ENCODE results near the gene PLEKHG5. TPM values are rescaled to one million over a fixed set of nuclear protein-coding genes. Genes with fewer than 3 reads are reported as not detected.
"Not testable (repeated sequence)": the region's sequence is repeated elsewhere in the genome, so short reads cannot be mapped to it uniquely, and the experiment has no call there.

Gene PLEKHG5
- total RNA-seq, 1 experiment from 2014 or later, result 1.6 TPM

- Histone ChIP-seq H3K4me1 (replicated peaks) (no peaks in the 10 kb centered on the region), H3K27ac (no peak overlapping the region), H3K36me3 (no peaks in the 10 kb centered on the region), H3K27me3 (replicated peaks) (peaks cover 5% of the 10 kb centered on the region), H3K9me3 (replicated peaks) (no peaks in the 10 kb centered on the region), H3K4me3 (no peak overlapping the region)
- DNase-seq (ENCODE audit: low read depth in 1 of 2, low spot score in 2 of 2), result peak; percentile 42 to 68
Measured at GRCh38 chr1:6438047-6438525, 53.4 kb downstream of the PLEKHG5 start.

DNA sequence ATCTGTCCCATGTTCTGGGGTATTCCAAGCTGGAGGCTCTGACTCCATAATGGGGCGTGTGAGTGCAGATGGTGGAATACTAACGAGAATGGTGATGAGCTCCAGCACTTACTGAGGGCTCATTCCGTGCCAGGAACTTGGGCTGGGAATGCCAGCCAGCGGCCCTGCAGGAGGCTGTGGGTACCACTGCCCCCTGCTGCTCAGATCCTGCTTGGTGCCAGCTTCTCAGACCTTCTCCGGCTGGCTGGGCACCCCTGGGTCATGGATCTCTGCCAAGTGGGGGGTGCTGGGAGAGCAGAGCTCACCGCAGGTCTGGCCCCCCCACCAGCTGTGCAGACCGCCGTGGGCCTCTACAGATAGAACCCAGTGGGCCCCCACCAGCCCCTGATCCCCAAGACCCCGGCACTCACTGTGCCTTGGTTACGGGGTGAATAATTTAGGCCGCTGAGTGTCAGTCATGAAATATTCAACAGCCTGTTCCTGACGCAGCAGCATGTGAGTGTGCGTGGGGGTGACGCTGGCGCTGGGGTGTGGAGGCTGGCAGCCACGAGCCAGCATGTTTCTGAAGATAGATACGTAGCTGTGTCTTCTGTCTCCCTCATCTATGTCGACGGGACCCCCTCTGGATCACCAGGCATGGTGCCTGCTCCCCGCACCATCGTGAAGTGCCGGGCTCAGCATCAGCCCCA lies 54.3 kb downstream of the PLEKHG5 start:
- not testable (repeated sequence) for H3K4me1 ChIP-seq (replicated peaks); H3K27me3 ChIP-seq (replicated peaks); H3K4me3 ChIP-seq; H3K9me3 ChIP-seq (replicated peaks); H3K36me3 ChIP-seq; DNase-seq (ENCODE audit: low read depth in 1 of 2, low spot score in 2 of 2); H3K27ac ChIP-seq

- not testable (repeated sequence) for H3K27ac ChIP-seq; H3K9me3 ChIP-seq (replicated peaks); H3K4me3 ChIP-seq; H3K36me3 ChIP-seq; DNase-seq (ENCODE audit: low read depth in 1 of 2, low spot score in 2 of 2); H3K27me3 ChIP-seq (replicated peaks); H3K4me1 ChIP-seq (replicated peaks)
Measured at GRCh38 chr1:6436277-6436676, 55.2 kb downstream of the PLEKHG5 start.

DNA sequence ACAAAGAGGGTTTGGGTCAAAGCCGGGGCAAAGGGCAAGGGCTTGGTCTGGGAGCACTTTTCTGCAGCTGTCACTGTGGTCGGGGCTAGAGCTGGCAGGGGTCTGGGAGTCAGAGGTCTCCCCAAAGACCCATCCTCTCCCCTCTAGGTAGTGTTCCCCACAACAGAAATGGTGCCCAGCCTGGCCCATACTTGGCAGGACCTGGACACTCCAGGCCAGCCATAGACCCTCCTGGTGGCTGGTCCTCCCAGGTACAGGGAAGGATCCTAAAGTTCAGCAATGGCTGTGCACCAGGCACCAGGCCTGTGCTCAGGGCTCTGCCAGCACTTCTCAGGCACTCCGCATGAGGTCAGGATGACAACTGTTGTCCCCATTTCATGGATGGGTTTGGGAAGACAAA lies 55.9 kb downstream of the PLEKHG5 start:
- Histone ChIP-seq H3K4me3 (no peak overlapping the region), H3K4me1 (replicated peaks) (no peaks in the 10 kb centered on the region), H3K36me3 (no peaks in the 10 kb centered on the region), H3K27me3 (replicated peaks) (peaks cover 5% of the 10 kb centered on the region), H3K9me3 (replicated peaks) (no peaks in the 10 kb centered on the region), H3K27ac (no peak overlapping the region)
- DNase-seq (ENCODE audit: low read depth in 1 of 2, low spot score in 2 of 2), result no peak

GRCh38 chr1:6435129-6435528 lies 56.3 kb downstream of the PLEKHG5 start:
- no peak for DNase-seq (ENCODE audit: low read depth in 1 of 2, low spot score in 2 of 2)
- Histone ChIP-seq H3K36me3 (no peaks in the 10 kb centered on the region), H3K9me3 (replicated peaks) (no peaks in the 10 kb centered on the region), H3K4me1 (replicated peaks) (no peaks in the 10 kb centered on the region), H3K4me3 (no peak overlapping the region), H3K27me3 (replicated peaks) (peaks cover 5% of the 10 kb centered on the region), H3K27ac (no peak overlapping the region)

- no peak for DNase-seq (ENCODE audit: low read depth in 1 of 2, low spot score in 2 of 2)
- Histone ChIP-seq H3K36me3 (no peaks in the 10 kb centered on the region), H3K9me3 (replicated peaks) (no peaks in the 10 kb centered on the region), H3K4me3 (no peak overlapping the region), H3K27me3 (replicated peaks) (peaks cover 5% of the 10 kb centered on the region), H3K27ac (no peak overlapping the region), H3K4me1 (replicated peaks) (no peaks in the 10 kb centered on the region)
Measured at GRCh38 chr1:6434186-6434585, 57.3 kb downstream of the PLEKHG5 start.

GRCh38 chr1:6431645-6432579 lies 59.6 kb downstream of the PLEKHG5 start:
- H3K36me3 ChIP-seq; H3K27ac ChIP-seq; DNase-seq (ENCODE audit: low read depth in 1 of 2, low spot score in 2 of 2); H3K27me3 ChIP-seq (replicated peaks); H3K4me1 ChIP-seq (replicated peaks); H3K4me3 ChIP-seq; H3K9me3 ChIP-seq (replicated peaks): not testable (repeated sequence)

GRCh38 chr1:6429660-6430411 lies 61.6 kb downstream of the PLEKHG5 start:
- H3K27ac ChIP-seq; H3K4me3 ChIP-seq; H3K4me1 ChIP-seq (replicated peaks); H3K9me3 ChIP-seq (replicated peaks); DNase-seq (ENCODE audit: low read depth in 1 of 2, low spot score in 2 of 2); H3K36me3 ChIP-seq: not testable (repeated sequence)
- peaks cover 26% of the 10 kb centered on the region for H3K27me3 ChIP-seq (replicated peaks)

DNA sequence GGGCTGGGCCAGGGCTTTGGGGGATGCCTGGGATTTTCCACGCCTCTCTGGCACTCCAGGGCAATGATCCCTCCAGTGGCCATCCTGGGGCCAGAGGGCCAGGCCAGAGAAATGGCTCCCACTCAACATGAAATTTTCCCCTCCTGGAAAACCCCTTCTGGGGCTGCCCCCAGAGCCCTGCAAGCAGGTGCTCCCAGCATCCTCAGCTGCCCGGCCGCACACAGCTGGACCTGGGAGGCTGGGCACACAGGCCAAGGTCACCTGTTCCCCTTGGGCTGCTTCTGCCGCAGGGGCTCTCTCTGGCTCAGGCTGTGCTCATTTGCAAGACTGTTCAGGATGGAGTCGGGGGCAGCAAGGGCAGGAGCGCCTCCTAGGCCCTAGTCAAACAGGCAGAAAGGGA lies 63.0 kb downstream of the PLEKHG5 start:
- not testable (repeated sequence) for H3K4me3 ChIP-seq; H3K4me1 ChIP-seq (replicated peaks); H3K36me3 ChIP-seq; H3K9me3 ChIP-seq (replicated peaks); H3K27ac ChIP-seq; DNase-seq (ENCODE audit: low read depth in 1 of 2, low spot score in 2 of 2)
- peaks cover 39% of the 10 kb centered on the region for H3K27me3 ChIP-seq (replicated peaks)

- Histone ChIP-seq H3K4me1 (replicated peaks) (peaks cover 5% of the 10 kb centered on the region), H3K4me3 (no peak overlapping the region), H3K36me3 (no peaks in the 10 kb centered on the region), H3K27me3 (replicated peaks) (peaks cover 46% of the 10 kb centered on the region), H3K27ac (no peak overlapping the region), H3K9me3 (replicated peaks) (0 out of 2 replicates have a peak, but pooled peaks cover 2% of the 10 kb centered on the region)
- no peak for DNase-seq (ENCODE audit: low read depth in 1 of 2, low spot score in 2 of 2)
Measured at GRCh38 chr1:6427441-6428390, 63.8 kb downstream of the PLEKHG5 start.

- Histone ChIP-seq H3K27ac (no peak overlapping the region), H3K4me3 (no peak overlapping the region)
Measured at GRCh38 chr1:6426972-6427350, 64.5 kb downstream of the PLEKHG5 start.

GRCh38 chr1:6426277-6426971 lies 65.0 kb downstream of the PLEKHG5 start:
- Histone ChIP-seq H3K27me3 (replicated peaks) (peaks cover 58% of the 10 kb centered on the region), H3K27ac (no peak overlapping the region), H3K36me3 (no peaks in the 10 kb centered on the region), H3K9me3 (replicated peaks) (0 out of 2 replicates have a peak, but pooled peaks cover 2% of the 10 kb centered on the region), H3K4me3 (no peak overlapping the region), H3K4me1 (replicated peaks) (peaks cover 5% of the 10 kb centered on the region)
- no peak for DNase-seq (ENCODE audit: low read depth in 1 of 2, low spot score in 2 of 2)

More at GRCh38 chr1:6426972-6427350, 64.5 kb downstream of the PLEKHG5 start:
- Histone ChIP-seq H3K9me3 (replicated peaks) (0 out of 2 replicates have a peak, but pooled peaks cover 2% of the 10 kb centered on the region), H3K4me1 (replicated peaks) (peaks cover 5% of the 10 kb centered on the region), H3K36me3 (no peaks in the 10 kb centered on the region), H3K27me3 (replicated peaks) (peaks cover 53% of the 10 kb centered on the region)
- no peak for DNase-seq (ENCODE audit: low read depth in 1 of 2, low spot score in 2 of 2)

Data from SJSA1 (cell line).